Pancreas (tissue), 10 donors: ENCODE measurements around the gene CPNE2. TPM values are rescaled to one million over a fixed set of nuclear protein-coding genes. Genes with fewer than 3 reads are reported as not detected.

Experiments used
- ATAC-seq, 4 donors: fragments of 200-7000 bp; cut with Tn5 transposase; one replicate each; pipeline versions ENCODE4 v1.8.0 to v1.9.1; 2020; ENCODE audit warnings: mild to moderate bottlenecking in 4 of 4, moderate library complexity in 4 of 4
- DNase-seq, 6 donors: peaks; one replicate each; pipeline ENCODE4 v3.0.0-alpha.2; 2020
- FAIRE-seq: peaks from 2 replicates; lab custom pipeline; 2012; peaks lifted over from hg19 to GRCh38; lab: Jason Lieb, UNC
- H3K27ac ChIP-seq, 4 donors: fragments of 200-600 bp; sonication (generic); 1 replicate in 3 of 4; 2 replicates in 1 of 4; pipeline versions ENCODE4 v1.5.0 to v1.8.0; 2020
- H3K27me3 ChIP-seq, 4 donors: fragments of 200-600 bp; one replicate each; pipeline ENCODE4 v1.8.0; 2021
- H3K36me3 ChIP-seq, 3 donors: fragments of 200-600 bp; sonication (generic) in 1 of 3; one replicate each; pipeline versions ENCODE4 v1.5.0 to v1.8.0; 2020 to 2021
- H3K4me1 ChIP-seq, 3 donors: fragments of 200-600 bp; one replicate each; pipeline ENCODE4 v1.8.0; 2021
- H3K4me3 ChIP-seq, 4 donors: fragments of 200-600 bp; sonication (generic) in 2 of 4; one replicate each; pipeline versions ENCODE4 v1.5.0 to v1.8.0; 2020 to 2021
- H3K9me3 ChIP-seq, 4 donors: fragments of 200-600 bp; one replicate each; pipeline ENCODE4 v1.8.0; 2021
- CTCF ChIP-seq, 4 donors: fragments of 200-600 bp; sonication (generic) in 3 of 4; IDR thresholded peaks; one replicate each; pipeline versions ENCODE4 v1.5.0 to v1.8.0; 2021; ENCODE audit warnings: antibody characterized with exemption in 4 of 4
- WGBS, 2 donors: extraction: QIAGEN DNeasy Blood & Tissue Kit; methylation state at CpG; one replicate each; pipeline ENCODE4 v1.1.7; 2013; 5-methylcytosine and 5-hydroxymethylcytosine counted together
- intact Hi-C, 3 donors: fragments of 100-400 bp; cut with DNase I; formaldehyde crosslinking; loops; one replicate each; pipeline versions ENCODE4 v1.11.1 to v1.14.2; 2022
- polyA plus RNA-seq, 2 donors: library from polyadenylated mRNA; stranded (reverse); fragments of 200-250 nt; gene quantifications; one replicate each; pipeline ENCODE4 v1.2.3, GENCODE V29; 2013
- total RNA-seq, 6 donors: library from RNA; stranded (reverse); fragmentation: NEBNext Ultra II Directional in 4 of 6; extraction: Animal tissue kit (Norgen Biotek cat#: 25700) in 4 of 6; gene quantifications; one replicate each; pipeline versions ENCODE4 v1.2.1 to v1.2.4, GENCODE V29; 2021 to 2023
- donor health status: healthy with polysubstance abuse.
- donor health status: DM: no; HTN: no; CAD: no; lungs with moderate emphysema.
- donor health status: DM: no; HTN: no; CAD: no.
- donor health status: control.
- donor health status: control.
- donor health status: Bipolar disorder and iron deficiency.
- donor health status: DM: yes; HTN: yes; CAD: no.
- donor health status: DM: no; HTN: no; CAD: no.
- donor health status: DM: no; HTN: no; CAD: no.
- donor health status: DM: yes; HTN: yes; CAD: no.

The CPNE2 gene
- total and polyA plus RNA-seq, 8 donors = 3.2 to 17.1 (median 5.6) TPM

DNA sequence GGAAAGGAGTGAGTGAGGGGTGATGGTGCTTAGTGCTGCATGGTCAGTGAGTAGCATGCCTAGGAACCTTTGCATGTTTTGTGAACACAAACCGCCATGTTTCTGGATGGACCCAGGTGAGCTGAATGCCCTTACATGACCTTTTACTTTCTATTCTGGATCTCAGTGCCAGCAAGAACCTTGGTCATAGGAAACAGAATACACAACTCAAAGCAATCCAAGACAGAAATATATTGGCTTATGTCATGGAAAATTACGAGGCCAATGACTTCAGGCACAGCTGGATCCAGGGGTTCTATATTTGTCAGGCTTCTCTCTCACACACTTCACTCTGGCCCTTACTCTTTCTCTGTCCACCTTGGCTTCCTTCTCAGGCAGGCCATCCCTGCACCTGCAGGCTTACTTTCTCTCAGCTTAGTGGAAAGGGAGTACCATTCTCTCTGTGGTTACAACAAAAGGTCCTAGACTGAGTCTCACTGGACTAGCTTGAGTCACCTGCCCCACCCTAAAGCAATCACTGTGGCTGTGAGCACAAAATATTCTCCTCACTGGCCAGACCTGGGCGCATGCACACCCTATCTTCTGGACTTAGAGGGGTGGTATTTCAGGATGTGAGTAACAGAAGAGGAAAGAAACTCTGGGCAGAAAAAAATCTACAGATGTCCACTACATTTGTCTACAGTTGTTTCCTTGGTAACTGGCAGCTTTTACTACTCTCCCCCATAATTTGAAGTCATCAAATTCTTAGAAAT is 20.4 kb upstream of the CPNE2 start:
- Histone ChIP-seq H3K27ac (no peak overlapping the region), H3K4me1 (no peaks in the 10 kb centered on the region), H3K27me3 (no peaks in the 10 kb centered on the region), H3K4me3 (no peak overlapping the region), H3K9me3 (no peaks in the 10 kb centered on the region), H3K36me3 (no peaks in the 10 kb centered on the region)
- DNase-seq (no peak), ATAC-seq (no peak), FAIRE-seq (no peak)
- TF ChIP-seq CTCF (IDR thresholded peaks at IDR 0.05) = no peak
- intact Hi-C loops = loop anchor here in 1 of 3 donors (10.0 kb wide), 1 partner anchor 343 kb away; no protein-coding TSS in a partner anchor
- 74 to 79% methylated on average over 3 of the region's 3 CpGs for WGBS, 2 donors

- no peak for ATAC-seq
- no peak for FAIRE-seq
- H3K4me1 ChIP-seq = no peaks in the 10 kb centered on the region
- no peaks in the 10 kb centered on the region for H3K27me3 ChIP-seq
- no peak for TF ChIP-seq CTCF (IDR thresholded peaks at IDR 0.05)
- no peak overlapping the region for H3K27ac ChIP-seq
- no peak for DNase-seq
- intact Hi-C loops = loop anchor here in 1 of 3 donors (10.0 kb wide), 1 partner anchor 342 kb away; no protein-coding TSS in a partner anchor
- no peak overlapping the region for H3K4me3 ChIP-seq
- 69 to 71% methylated on average over 8 of the region's 8 CpGs for WGBS, 2 donors
- H3K9me3 ChIP-seq = no peaks in the 10 kb centered on the region
- no peaks in the 10 kb centered on the region for H3K36me3 ChIP-seq
Measured at GRCh38 chr16:57072616-57073275, 19.6 kb upstream of the CPNE2 start.

GRCh38 chr16:57077714-57078113 is 14.7 kb upstream of the CPNE2 start:
- Histone ChIP-seq H3K4me1 (no peaks in the 10 kb centered on the region), H3K27me3 (no peaks in the 10 kb centered on the region), H3K36me3 (no peaks in the 10 kb centered on the region), H3K4me3 (no peak overlapping the region), H3K9me3 (no peaks in the 10 kb centered on the region), H3K27ac (no peak overlapping the region)
- TF ChIP-seq CTCF (IDR thresholded peaks at IDR 0.05) = no peak
- WGBS, 2 donors = 56 to 58% methylated on average over 7 of the region's 7 CpGs
- DNase-seq (no peak), FAIRE-seq (no peak), ATAC-seq (no peak)
- intact Hi-C loops = loop anchor here in 1 of 3 donors (10.0 kb wide), 1 partner anchor 337 kb away; no protein-coding TSS in a partner anchor

GRCh38 chr16:57081744-57082143 is 10.6 kb upstream of the CPNE2 start:
- Histone ChIP-seq H3K9me3 (no peaks in the 10 kb centered on the region), H3K27me3 (no peaks in the 10 kb centered on the region), H3K36me3 (no peaks in the 10 kb centered on the region), H3K4me1 (peaks cover 0 to 4% (median 0%) of the 10 kb centered on the region in 3 donors), H3K4me3 (no peak overlapping the region), H3K27ac (no peak overlapping the region)
- DNase-seq (no peak), FAIRE-seq (no peak), ATAC-seq (no peak)
- intact Hi-C loops = loop anchor here in 1 of 3 donors (10.0 kb wide), 1 partner anchor 213 kb away; no protein-coding TSS in a partner anchor
- no peak for TF ChIP-seq CTCF (IDR thresholded peaks at IDR 0.05)
